HG03045 (cell line): Measurements from ENCODE around the gene RCL1.

Source experiments
- ATAC-seq: cut with Tn5 transposase; IDR thresholded peaks from one replicate; pipeline ENCODE4 v1.9.1; 2021; ENCODE audit warnings: mild to moderate bottlenecking, moderate library complexity; ENCODE audit not compliant: unreplicated experiment

Gene RCL1

GRCh38 chr9:4805191-4805918 lies 12.6 kb downstream of the RCL1 start:
- ATAC-seq, result no peak

GRCh38 chr9:4810565-4810964 lies 17.8 kb downstream of the RCL1 start:
- ATAC-seq, result no peak

GRCh38 chr9:4811824-4812223 lies 19.1 kb downstream of the RCL1 start:
- ATAC-seq, result no peak

- ATAC-seq, result no peak
Measured at GRCh38 chr9:4812858-4813257, 20.1 kb downstream of the RCL1 start.

GRCh38 chr9:4814913-4815312 lies 22.2 kb downstream of the RCL1 start:
- ATAC-seq, result no peak

- ATAC-seq, result no peak
Measured at GRCh38 chr9:4815381-4815956, 22.7 kb downstream of the RCL1 start.

GRCh38 chr9:4820168-4820567 lies 27.4 kb downstream of the RCL1 start:
- no peak for ATAC-seq

- no peak for ATAC-seq
Measured at GRCh38 chr9:4821133-4821532, 28.4 kb downstream of the RCL1 start.

- no peak for ATAC-seq
Measured at GRCh38 chr9:4822057-4822456, 29.3 kb downstream of the RCL1 start.

GRCh38 chr9:4826417-4827166 lies 33.8 kb downstream of the RCL1 start:
- no peak for ATAC-seq

GRCh38 chr9:4827224-4827623 lies 34.5 kb downstream of the RCL1 start:
- ATAC-seq, result no peak

- ATAC-seq, result no peak
Measured at GRCh38 chr9:4828761-4829160, 36.0 kb downstream of the RCL1 start.

GRCh38 chr9:4829969-4830368 lies 37.2 kb downstream of the RCL1 start:
- no peak for ATAC-seq

- no peak for ATAC-seq
Measured at GRCh38 chr9:4830699-4831098, 38.0 kb downstream of the RCL1 start.

- ATAC-seq, result no peak
Measured at GRCh38 chr9:4831119-4831518, 38.4 kb downstream of the RCL1 start.

- no peak for ATAC-seq
Measured at GRCh38 chr9:4831944-4832343, 39.2 kb downstream of the RCL1 start.

- ATAC-seq, result no peak
Measured at GRCh38 chr9:4832786-4833579, 40.2 kb downstream of the RCL1 start.

- no peak for ATAC-seq
Measured at GRCh38 chr9:4833781-4834560, 41.2 kb downstream of the RCL1 start.

GRCh38 chr9:4836676-4837075 lies 43.9 kb downstream of the RCL1 start:
- ATAC-seq, result no peak
